ENCODE measurements around the gene DPP10. TPM values are rescaled to one million over a fixed set of nuclear protein-coding genes. Genes with fewer than 3 reads are reported as not detected.

The DPP10 gene
- total and polyA plus RNA-seq, 4 donors = 0.08 to 5.0 (median 0.27) TPM

DNA sequence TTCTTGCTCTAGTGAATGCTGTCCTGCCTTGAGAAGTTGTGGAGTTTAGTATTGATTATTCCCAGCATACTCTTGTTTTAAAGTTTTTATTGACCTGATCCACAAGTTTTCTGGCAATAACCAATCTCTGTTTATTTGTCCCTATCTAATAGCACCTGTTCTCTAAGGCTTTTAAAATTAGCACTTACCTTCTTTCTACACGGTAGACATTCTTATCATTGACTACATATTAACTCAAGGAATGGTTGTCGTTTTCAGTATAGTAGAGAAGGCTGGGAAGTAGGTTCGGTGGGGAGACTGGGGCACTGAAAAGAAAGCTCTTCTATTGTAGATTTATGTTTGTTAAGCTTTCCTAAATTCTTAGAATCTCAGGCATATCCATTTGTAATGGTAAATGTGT is 726.0 kb downstream of the DPP10 start:
- no peak for DNase-seq
- Histone ChIP-seq H3K4me1 (ENCODE audit: control insufficient read depth in 5 of 5, insufficient read depth in 5 of 5, low read length in 5 of 5) (no peaks in the 10 kb centered on the region), H3K27me3 (ENCODE audit: control insufficient read depth in 3 of 3, insufficient read depth in 3 of 3, low read length in 2 of 3) (peaks cover 0 to 18% (median 11%) of the 10 kb centered on the region in 3 donors), H3K9ac (ENCODE audit: insufficient read depth in 1 of 2, low read length in 2 of 2) (no peak overlapping the region), H3K9me3 (ENCODE audit: control insufficient read depth in 4 of 4, insufficient read depth in 3 of 4, low read length in 3 of 4) (no peaks in the 10 kb centered on the region), H3K36me3 (ENCODE audit: control insufficient read depth in 4 of 4, insufficient read depth in 4 of 4, low read length in 4 of 4) (no peaks in the 10 kb centered on the region), H3K27ac (ENCODE audit: low read depth in 1 of 2, low read length in 1 of 2) (no peak overlapping the region), H3K4me3 (no peak overlapping the region)
- no peak for TF ChIP-seq CTCF (IDR thresholded peaks at IDR 0.05; ENCODE audit: control extremely low read depth, extremely low read depth)
- ATAC-seq (ENCODE audit: insufficient read depth, low FRiP score) = no peak
- 53 to 72% methylated on average over 3 of the region's 3 CpGs for WGBS, 2 donors

DNA sequence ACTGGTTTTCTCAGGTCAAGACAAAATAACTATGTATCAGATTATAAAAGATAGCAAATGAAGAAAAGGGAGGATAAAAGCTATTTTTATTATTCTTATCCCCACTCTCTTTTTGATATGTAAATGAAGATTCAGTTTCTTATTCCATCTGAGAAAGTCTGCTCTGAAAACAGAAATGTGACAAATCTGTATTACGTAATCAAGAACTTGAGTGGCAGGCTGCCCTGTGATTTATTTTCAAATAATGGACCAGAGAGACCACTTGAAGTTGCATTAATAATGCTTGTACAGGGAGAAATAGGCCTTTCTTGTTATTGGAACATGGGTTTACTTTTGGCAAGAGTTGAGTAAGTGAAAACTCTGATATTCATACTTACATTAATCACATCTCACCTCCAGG is 727.4 kb downstream of the DPP10 start:
- no peak for TF ChIP-seq CTCF (IDR thresholded peaks at IDR 0.05; ENCODE audit: control extremely low read depth, extremely low read depth)
- WGBS, 2 donors = 69 to 82% methylated on average over 1 of the region's 1 CpG
- Histone ChIP-seq H3K9ac (ENCODE audit: insufficient read depth in 1 of 2, low read length in 2 of 2) (no peak overlapping the region), H3K4me1 (ENCODE audit: control insufficient read depth in 5 of 5, insufficient read depth in 5 of 5, low read length in 5 of 5) (no peaks in the 10 kb centered on the region), H3K36me3 (ENCODE audit: control insufficient read depth in 4 of 4, insufficient read depth in 4 of 4, low read length in 4 of 4) (no peaks in the 10 kb centered on the region), H3K27me3 (ENCODE audit: control insufficient read depth in 3 of 3, insufficient read depth in 3 of 3, low read length in 2 of 3) (peaks cover 0 to 5% (median 0%) of the 10 kb centered on the region in 3 donors), H3K9me3 (ENCODE audit: control insufficient read depth in 4 of 4, insufficient read depth in 3 of 4, low read length in 3 of 4) (no peaks in the 10 kb centered on the region), H3K27ac (ENCODE audit: low read depth in 1 of 2, low read length in 1 of 2) (no peak overlapping the region), H3K4me3 (no peak overlapping the region)
- DNase-seq (no peak), ATAC-seq (ENCODE audit: insufficient read depth, low FRiP score) (no peak)

GRCh38 chr2:115171751-115172150 is 729.3 kb downstream of the DPP10 start:
- Histone ChIP-seq H3K36me3 (ENCODE audit: control insufficient read depth in 4 of 4, insufficient read depth in 4 of 4, low read length in 4 of 4) (no peaks in the 10 kb centered on the region), H3K9ac (ENCODE audit: insufficient read depth in 1 of 2, low read length in 2 of 2) (no peak overlapping the region), H3K4me1 (ENCODE audit: control insufficient read depth in 5 of 5, insufficient read depth in 5 of 5, low read length in 5 of 5) (no peaks in the 10 kb centered on the region), H3K27ac (ENCODE audit: low read depth in 1 of 2, low read length in 1 of 2) (no peak overlapping the region), H3K27me3 (ENCODE audit: control insufficient read depth in 3 of 3, insufficient read depth in 3 of 3, low read length in 2 of 3) (no peaks in the 10 kb centered on the region), H3K4me3 (no peak overlapping the region), H3K9me3 (ENCODE audit: control insufficient read depth in 4 of 4, insufficient read depth in 3 of 4, low read length in 3 of 4) (no peaks in the 10 kb centered on the region)
- no peak for ATAC-seq (ENCODE audit: insufficient read depth, low FRiP score)
- no peak for DNase-seq
- TF ChIP-seq CTCF (IDR thresholded peaks at IDR 0.05; ENCODE audit: control extremely low read depth, extremely low read depth) = no peak
- WGBS, 2 donors = 91 to 97% methylated on average over 2 of the region's 2 CpGs

DNA sequence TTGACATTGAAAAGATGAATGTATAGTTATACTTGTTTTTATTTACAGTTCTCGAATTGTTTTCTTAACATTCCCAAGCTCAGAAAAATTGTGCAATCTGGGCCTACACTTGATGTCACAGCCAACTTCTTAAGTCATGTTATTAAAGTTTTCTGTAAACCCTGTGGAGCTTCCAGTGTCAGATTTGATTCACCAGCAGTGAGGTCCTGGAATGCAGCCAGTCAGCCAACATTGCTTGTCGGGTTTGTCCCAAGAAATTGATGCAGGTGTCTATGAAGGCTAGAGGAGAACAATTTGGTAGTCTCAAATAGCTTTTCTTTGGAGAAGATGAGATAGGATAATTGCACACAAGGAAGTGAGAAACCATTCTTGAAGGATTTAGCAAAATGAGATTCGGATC is 732.2 kb downstream of the DPP10 start:
- 64 to 66% methylated on average over 3 of the region's 3 CpGs for WGBS, 2 donors
- no peaks in the 10 kb centered on the region for H3K27me3 ChIP-seq (ENCODE audit: control insufficient read depth in 3 of 3, insufficient read depth in 3 of 3, low read length in 2 of 3)

More for the DNA sequence above, 732.2 kb downstream of the DPP10 start:
- H3K4me3 ChIP-seq = no peak overlapping the region
- no peaks in the 10 kb centered on the region for H3K4me1 ChIP-seq (ENCODE audit: control insufficient read depth in 5 of 5, insufficient read depth in 5 of 5, low read length in 5 of 5)
- no peaks in the 10 kb centered on the region for H3K9me3 ChIP-seq (ENCODE audit: control insufficient read depth in 4 of 4, insufficient read depth in 3 of 4, low read length in 3 of 4)
- no peak overlapping the region for H3K27ac ChIP-seq (ENCODE audit: low read depth in 1 of 2, low read length in 1 of 2)
- no peak for TF ChIP-seq CTCF (IDR thresholded peaks at IDR 0.05; ENCODE audit: control extremely low read depth, extremely low read depth)
- no peaks in the 10 kb centered on the region for H3K36me3 ChIP-seq (ENCODE audit: control insufficient read depth in 4 of 4, insufficient read depth in 4 of 4, low read length in 4 of 4)
- ATAC-seq (ENCODE audit: insufficient read depth, low FRiP score) = no peak
- H3K9ac ChIP-seq (ENCODE audit: insufficient read depth in 1 of 2, low read length in 2 of 2) = no peak overlapping the region
- peak; percentile 12 to 28 (median 19) for DNase-seq

All from lung (tissue), 12 donors.